Erythroblast (primary cell): ENCODE measurements around the gene GRB7.
"Not testable (repeated sequence)": the region's sequence is repeated elsewhere in the genome, so short reads cannot be mapped to it uniquely, and the experiment has no call there.

ENCODE experiments used
- DNase-seq, 2 experiments: peaks; one replicate each; lab custom pipeline; 2025; lab: John Stamatoyannopoulos, UW
- GATA1 ChIP-seq: IDR thresholded peaks from 2 replicates; pipeline ENCODE4 v1.6.1; 2011; ENCODE audit warnings: low read depth, mild to moderate bottlenecking, control low read depth, low read length, moderate library complexity
- POLR2A ChIP-seq: IDR thresholded peaks from 2 replicates; pipeline ENCODE4 v1.6.1; 2011; ENCODE audit warnings: mild to moderate bottlenecking, low read length

Gene GRB7

DNA sequence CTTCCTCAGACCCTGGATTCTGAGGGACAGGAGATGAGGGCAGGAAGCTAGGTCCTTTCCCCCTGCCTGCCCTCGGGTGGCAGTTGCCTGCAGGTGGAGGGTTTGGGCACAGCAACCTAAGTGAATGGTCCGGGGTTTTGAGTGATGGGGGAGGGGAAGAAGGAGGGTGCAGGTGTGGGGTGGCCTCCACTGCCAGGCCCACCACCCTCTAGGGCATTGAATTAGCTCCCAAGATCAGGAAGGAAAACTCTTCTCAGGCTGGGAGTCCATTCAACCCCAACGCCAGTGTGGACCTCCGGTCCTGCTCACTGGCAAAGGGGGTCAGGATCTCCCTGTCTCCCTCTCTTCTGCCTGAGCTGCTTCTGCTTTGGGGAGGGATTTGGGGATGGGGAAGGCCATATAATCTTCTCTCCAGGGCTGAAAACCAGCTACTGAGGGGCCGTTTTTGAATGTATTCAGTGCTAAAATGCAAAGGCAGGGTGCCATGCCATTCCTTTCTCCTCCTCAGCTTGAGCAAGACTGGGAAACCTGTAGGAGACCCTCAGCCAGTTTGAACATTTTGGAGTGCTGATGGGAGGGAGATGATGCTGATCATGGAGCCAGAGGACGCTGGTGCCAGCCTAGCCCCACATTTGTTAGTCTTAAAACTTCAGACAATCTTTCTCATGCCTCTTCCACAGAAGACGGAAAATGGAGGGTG is 18.8 kb downstream of the GRB7 start:
- DNase-seq, result no peak

DNA sequence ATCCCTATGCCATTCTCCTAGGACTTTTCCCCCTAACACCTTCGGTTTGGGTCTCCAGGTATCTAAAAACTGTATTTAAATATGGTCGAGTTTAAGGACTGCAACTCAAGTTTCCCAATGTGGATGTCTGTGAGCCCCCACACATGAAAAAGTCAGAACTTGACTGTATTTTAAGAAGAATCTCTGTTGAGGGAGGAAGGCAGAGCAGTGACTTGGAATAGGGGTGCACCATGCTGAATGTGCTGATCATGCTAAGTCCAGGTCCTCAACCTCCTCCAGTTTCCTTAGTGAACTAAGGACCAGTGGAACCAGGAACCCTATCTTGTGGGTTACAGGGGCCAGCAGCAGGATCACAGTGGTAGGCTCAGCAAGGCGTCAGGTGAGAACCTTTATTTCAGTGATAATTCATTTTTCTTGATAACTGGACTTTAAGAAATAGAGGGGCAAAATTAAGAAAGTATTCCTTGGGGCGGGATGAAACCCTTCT is 19.5 kb downstream of the GRB7 start:
- DNase-seq, result no peak
- no peak for TF ChIP-seq POLR2A

More for the DNA sequence above, 18.8 kb downstream of the GRB7 start:
- TF ChIP-seq GATA1 (no peak), POLR2A (no peak)

DNA sequence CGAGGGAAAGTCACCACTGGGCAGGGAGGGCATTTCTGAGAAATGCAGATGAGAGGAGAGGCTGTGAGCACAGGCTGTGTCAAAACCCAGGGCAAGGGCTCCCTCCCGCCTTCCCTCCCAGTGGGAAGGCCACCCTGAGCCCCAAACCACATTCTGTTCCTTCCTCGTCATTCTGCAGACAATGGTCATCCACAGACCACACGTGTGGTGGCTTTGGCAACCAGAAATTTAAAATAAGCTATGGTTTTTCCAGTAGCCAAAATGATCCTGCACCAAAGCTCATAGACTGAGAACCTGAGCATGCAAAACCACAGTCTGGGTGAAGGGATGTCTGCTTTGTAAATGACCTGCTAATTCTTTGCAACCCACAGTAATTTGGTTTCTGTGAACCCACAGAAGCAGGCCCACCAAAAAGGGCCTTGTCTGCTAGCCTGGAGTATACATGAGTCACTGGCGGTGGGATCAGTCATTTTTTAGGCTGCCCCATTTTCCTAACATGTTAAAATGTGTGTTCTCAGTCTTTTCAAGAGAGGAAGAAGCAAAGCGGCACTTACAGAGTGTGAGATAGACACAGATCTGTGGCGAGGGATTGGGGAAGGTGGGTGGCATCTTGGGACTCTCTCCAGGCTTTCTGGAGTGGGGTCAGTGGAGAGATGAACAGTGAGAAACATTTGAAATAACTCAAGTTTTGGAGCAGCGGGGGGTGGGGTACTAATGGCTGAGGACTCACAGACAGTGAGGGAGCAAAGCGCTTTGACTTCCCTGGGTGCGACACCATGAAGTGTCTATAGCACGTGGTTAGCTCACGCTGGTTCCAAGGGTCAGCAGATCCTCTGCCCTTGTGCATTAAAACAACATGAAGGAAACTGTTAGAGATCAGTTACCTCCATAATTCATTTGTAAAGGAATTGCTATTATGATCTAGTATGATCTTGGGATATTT is 20.5 kb downstream of the GRB7 start:
- TF ChIP-seq POLR2A (no peak), GATA1 (no peak)
- no peak for DNase-seq

DNA sequence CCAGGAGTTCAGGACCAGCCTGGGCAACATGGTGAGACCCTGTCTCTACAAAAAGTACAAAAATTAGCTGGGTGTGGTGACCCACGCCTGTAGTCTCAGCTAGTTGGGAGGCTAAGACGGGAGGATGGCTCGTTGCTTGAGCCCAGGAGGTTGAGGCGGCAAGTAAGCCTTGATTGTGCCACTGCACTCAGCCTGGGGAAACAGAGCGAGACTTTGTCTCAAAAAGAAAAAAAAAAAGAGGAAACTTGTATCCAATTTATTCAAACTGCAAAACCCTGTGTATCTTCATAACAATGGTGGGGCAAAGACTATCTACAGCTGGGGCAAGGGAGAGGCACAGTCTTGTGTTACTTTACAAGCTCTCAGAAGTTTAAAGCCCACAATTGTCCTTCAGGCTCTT is 21.5 kb downstream of the GRB7 start:
- no peak for DNase-seq
- TF ChIP-seq GATA1 (no peak), POLR2A (no peak)

DNA sequence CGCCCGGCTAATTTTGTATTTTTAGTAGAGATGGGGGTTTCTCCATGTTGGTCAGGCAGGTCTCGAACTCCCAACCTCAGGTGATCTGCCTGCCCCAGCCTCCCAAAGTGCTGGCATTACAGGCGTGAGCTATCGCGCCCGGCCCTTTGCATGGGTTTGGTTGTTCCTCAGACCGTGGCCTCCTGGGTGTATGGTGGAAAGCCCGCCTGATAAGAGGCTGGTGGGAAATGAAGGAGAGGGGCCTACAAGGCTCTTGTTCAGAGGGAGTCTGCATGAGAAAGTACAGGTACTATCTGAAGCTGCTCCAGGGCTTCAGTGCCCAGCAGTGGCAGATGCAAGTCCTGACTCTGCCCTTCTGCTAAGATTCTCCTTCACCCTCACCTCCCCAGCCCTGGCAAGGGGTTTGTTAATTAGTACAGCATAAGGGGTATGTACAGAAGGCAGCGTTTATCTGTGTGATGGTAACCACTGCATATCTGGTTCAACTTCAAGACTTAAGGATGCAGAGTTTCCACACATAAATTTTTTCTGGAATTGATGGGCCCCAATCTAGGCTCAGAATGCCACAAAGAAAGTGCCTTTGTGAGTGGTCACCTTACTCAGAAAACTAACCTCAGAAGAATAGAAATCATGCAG is 24.2 kb downstream of the GRB7 start:
- DNase-seq, result no peak
- no peak for TF ChIP-seq GATA1
- TF ChIP-seq POLR2A, result no peak

DNA sequence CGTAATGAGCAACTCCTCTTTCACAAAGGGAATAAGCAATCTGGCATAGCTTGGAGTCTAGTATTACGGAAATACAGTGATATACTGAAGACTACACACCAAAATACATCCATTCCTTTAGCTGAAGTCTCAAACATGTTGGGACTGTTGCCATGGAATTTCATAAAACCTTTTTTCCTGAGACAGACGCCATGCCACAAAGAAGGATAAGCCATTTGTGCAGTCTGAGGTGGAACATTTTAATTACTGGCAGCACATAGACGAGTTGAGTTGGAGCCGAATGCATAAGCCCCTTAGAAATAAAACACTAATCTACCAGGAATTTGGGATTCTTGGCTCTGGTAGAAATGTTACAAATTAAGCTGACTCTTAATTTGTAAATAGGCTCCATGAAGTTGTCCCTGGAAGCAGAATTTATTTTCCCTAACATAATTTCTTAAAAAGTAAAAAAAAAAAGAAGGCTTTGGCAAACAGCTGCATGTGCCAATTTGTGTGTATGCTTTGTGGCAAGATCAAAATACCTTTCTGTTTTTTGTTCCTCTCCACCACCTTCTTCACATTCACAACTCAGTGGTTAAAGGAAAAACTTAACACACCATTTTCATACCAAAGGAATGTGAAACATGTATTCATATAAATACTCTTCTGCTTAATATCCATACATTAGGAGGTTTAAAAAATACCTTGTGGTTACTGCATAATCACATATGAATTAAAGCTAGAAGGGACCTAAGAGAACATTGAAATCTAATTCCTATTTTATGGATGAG is 25.5 kb downstream of the GRB7 start:
- no peak for DNase-seq
- TF ChIP-seq GATA1 (no peak), POLR2A (no peak)

DNA sequence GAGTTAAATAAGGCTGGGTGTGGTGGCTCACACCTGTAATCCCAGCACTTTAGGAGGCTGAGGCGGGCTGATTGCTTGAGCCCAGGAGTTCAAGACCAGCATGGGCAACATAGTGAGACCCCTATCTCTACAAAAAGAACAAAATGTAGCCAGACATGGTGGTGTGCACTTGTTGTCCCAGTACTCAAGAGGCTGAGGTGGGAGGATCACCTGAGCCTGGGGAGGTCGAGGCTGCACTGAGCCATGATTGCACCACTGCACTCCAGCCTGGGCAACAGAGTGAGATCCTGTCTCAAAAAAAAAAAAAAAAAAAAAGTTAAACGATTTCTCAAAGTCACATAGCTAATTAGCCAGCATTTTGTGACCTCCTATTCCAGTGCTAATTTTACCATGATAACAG is 26.4 kb downstream of the GRB7 start:
- DNase-seq, result not testable (repeated sequence)

DNA sequence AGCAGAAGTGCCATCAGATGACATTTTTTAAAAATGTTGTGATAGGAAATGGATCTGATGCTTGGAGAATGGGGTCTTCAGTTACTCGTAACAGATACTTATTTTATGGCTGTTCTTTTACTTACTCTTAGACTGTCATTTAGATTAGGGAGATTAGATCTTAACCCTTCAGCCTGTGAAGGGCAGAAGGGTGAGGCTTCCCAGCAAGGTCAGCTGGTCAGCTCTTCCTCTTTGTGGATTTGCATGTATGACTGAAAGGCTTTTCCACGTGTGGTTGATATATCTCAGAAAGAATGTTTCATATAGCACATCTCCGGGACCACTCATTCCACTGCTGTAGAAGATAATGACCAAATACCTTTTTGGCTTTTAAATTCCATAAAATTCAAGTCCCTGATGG is 27.4 kb downstream of the GRB7 start:
- DNase-seq, result no peak

DNA sequence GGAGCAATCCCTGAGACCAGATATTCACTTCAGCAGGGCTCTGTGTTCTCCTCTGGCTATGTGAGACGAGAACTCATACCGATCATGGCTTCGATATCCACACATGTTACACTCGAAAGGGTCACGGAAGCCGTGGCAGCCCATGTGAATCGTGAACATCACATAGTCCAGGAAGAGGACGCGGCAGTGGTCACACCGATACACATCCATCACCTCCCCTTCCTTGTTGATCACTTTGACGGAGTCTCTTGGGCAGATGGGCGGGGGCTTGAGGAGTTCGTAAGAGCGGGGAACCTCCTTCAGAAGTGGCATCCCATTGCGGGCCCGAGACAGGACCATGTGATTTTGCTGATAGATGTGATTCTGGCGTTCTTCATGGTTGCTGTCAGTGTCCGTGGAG is 28.0 kb downstream of the GRB7 start:
- DNase-seq, result no peak
- no peak for TF ChIP-seq POLR2A
- TF ChIP-seq GATA1, result no peak

More for the DNA sequence above, 27.4 kb downstream of the GRB7 start:
- TF ChIP-seq POLR2A (no peak), GATA1 (no peak)

DNA sequence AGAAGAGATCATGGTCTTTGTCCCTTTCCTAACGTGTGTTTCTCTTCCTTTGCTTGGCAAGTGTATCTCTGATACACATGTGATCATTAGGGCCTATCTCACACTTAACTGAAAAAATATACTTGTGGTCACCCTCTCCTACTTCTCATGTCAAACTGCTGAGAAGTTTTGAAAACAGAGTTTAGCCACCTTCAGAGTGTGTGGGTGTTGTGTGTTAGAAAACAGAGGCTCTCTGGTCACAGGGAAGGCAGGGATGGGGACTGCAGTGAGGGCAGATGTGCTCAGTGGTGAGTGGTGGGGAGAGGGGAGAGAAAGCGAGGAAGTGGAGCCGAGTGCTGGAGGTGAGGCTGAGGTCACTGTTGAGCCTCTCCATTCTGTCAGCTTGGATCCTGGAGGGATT is 29.4 kb downstream of the GRB7 start:
- no peak for TF ChIP-seq POLR2A
- TF ChIP-seq GATA1, result no peak
- no peak for DNase-seq

DNA sequence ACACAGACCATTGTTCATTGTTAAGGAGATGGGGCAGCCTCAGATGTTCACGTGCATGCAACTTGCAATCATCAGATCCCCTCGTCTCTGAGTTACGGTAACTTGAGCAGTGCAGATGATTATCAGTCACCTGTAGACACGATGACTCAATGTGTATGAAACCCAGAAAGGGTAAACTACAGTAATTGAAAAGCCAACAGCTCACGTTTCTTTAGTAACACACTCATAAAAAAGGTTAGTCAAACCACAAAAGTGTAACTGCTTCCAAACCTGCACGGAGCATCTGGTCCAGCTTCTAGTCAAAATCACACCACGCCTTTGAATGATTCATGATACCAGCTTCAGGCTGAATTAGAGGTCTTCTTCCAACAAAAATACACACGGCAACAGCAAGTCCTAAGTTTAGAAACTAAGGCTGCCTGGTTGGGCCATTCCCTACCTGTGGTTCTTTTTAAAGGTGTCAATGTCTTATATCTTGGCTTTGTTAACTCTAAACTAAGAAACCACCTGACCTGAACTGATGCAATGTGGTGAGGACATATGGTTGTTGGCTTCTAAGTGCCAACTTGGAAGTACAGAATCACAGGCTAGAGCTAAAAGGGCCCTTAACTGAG is 32.3 kb downstream of the GRB7 start:
- no peak for DNase-seq
- TF ChIP-seq POLR2A (no peak), GATA1 (no peak)

DNA sequence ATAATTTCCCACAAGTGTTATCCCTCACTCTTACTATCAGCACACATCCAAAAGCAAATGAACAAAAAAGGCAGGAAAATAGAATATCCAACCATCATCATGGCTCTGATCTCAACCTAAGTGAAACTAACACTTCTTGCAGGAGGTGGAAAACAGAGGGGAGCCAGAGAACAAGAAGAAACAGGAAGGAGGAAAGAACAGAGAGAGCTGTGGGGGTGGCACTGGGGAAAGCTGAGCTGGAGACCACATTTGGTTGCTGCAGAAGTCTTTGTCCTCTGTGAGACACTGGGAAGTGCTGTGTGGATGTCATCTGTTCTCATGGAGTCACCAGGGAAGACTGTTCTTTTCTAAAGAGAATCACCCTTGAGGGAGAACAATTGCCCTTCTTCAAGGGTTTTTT is 34.7 kb downstream of the GRB7 start:
- TF ChIP-seq GATA1 (no peak), POLR2A (no peak)
- DNase-seq, result no peak
